ENCODE data around the gene DPP6.

DPP6 gene

GRCh38 chr7:154770361-154770760 lies 718.2 kb downstream of the DPP6 start:
- Histone ChIP-seq H3K9me3 (ENCODE audit: control insufficient read depth, insufficient read depth, low read depth, low read length) (peaks cover 7% of the 10 kb centered on the region; the same call in 1 of the 2 replicates), H3K4me1 (ENCODE audit: control insufficient read depth, insufficient read depth, low read length) (peaks cover 12% of the 10 kb centered on the region)

DNA sequence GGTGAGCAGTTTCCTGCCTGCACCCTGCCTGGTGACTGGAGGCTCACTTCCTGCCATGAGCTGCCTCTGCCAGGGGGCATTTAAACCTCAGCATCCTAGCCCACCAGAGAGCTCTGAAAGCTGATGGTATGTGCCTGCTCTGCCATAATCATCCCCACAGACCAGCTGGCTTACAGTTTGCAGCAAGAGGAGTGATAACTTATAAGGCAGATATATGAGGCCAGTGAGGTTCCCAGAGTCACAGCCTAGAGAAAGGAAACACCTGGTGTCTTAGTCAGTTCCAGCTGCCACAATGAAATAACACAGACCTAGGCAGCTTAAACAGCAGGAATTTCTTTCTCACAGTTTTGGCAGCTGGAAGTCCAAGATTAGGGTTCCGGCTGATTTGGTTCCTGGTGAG lies 718.8 kb downstream of the DPP6 start:
- Histone ChIP-seq H3K9me3 (ENCODE audit: control insufficient read depth, insufficient read depth, low read depth, low read length) (peaks cover 7% of the 10 kb centered on the region; the same call in 1 of the 2 replicates), H3K27ac (ENCODE audit: low read depth, low read length) (no peak overlapping the region), H3K4me1 (ENCODE audit: control insufficient read depth, insufficient read depth, low read length) (peaks cover 10% of the 10 kb centered on the region), H3K4me3 (ENCODE audit: low read depth, low read length) (no peak overlapping the region), H3K27me3 (ENCODE audit: control insufficient read depth, insufficient read depth, low read length) (no peaks in the 10 kb centered on the region), H3K36me3 (ENCODE audit: control insufficient read depth, insufficient read depth, low read length) (no peaks in the 10 kb centered on the region), H3K9ac (ENCODE audit: low read length) (no peak overlapping the region)

More at GRCh38 chr7:154770361-154770760, 718.2 kb downstream of the DPP6 start:
- no peaks in the 10 kb centered on the region for H3K36me3 ChIP-seq (ENCODE audit: control insufficient read depth, insufficient read depth, low read length)
- no peaks in the 10 kb centered on the region for H3K27me3 ChIP-seq (ENCODE audit: control insufficient read depth, insufficient read depth, low read length)
- H3K27ac ChIP-seq (ENCODE audit: low read depth, low read length), result no peak overlapping the region
- no peak overlapping the region for H3K9ac ChIP-seq (ENCODE audit: low read length)
- H3K4me3 ChIP-seq (ENCODE audit: low read depth, low read length), result no peak overlapping the region

- Histone ChIP-seq H3K4me1 (ENCODE audit: control insufficient read depth, insufficient read depth, low read length) (no peaks in the 10 kb centered on the region), H3K27ac (ENCODE audit: low read depth, low read length) (no peak overlapping the region), H3K4me3 (ENCODE audit: low read depth, low read length) (no peak overlapping the region), H3K36me3 (ENCODE audit: control insufficient read depth, insufficient read depth, low read length) (no peaks in the 10 kb centered on the region), H3K9me3 (ENCODE audit: control insufficient read depth, insufficient read depth, low read depth, low read length) (peaks cover 7% of the 10 kb centered on the region; the same call in 1 of the 2 replicates), H3K9ac (ENCODE audit: low read length) (no peak overlapping the region), H3K27me3 (ENCODE audit: control insufficient read depth, insufficient read depth, low read length) (no peaks in the 10 kb centered on the region)
Measured at GRCh38 chr7:154774303-154774969, 722.2 kb downstream of the DPP6 start.

DNA sequence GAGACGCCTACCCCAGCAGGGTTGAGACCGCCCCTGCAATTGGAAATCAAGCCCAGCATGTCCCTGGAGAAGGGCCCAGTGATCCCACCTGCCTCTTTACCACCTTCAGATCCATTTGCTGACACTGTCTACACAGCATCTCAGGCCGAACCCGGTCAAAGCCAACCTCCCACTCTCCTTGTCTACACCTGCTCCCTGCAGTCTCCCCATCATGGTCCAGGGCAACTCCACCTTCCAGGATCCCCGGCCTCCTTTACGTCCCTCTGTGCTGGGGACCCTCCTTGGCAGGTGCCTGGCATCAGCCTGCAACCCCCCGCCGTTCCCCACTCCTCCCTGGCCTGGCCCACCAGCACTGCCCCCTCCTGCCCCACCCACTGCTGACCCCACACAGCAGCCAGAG lies 723.5 kb downstream of the DPP6 start:
- Histone ChIP-seq H3K36me3 (ENCODE audit: control insufficient read depth, insufficient read depth, low read length) (no peaks in the 10 kb centered on the region), H3K4me3 (ENCODE audit: low read depth, low read length) (no peak overlapping the region), H3K4me1 (ENCODE audit: control insufficient read depth, insufficient read depth, low read length) (no peaks in the 10 kb centered on the region), H3K9me3 (ENCODE audit: control insufficient read depth, insufficient read depth, low read depth, low read length) (peaks cover 7% of the 10 kb centered on the region; the same call in 1 of the 2 replicates), H3K27me3 (ENCODE audit: control insufficient read depth, insufficient read depth, low read length) (no peaks in the 10 kb centered on the region), H3K27ac (ENCODE audit: low read depth, low read length) (no peak overlapping the region), H3K9ac (ENCODE audit: low read length) (no peak overlapping the region)

DNA sequence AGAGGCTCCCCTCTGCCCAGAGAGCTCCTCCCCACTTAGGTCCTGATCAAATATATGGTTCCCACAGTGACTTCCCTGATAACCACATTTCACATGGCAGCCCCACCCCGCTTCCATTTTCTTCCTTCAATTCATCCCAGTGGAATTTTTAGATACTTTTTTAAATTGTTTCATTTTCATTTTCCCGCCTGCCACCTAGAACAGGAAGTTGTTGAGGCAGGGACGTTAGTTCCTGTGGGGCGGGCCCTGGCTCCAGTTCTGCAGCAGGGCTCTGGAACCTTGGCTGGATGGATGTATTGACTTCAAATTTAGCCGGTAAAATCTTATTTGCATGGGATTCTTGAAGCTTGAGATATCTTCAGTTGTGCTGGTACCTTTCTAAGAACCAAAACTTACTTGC lies 724.2 kb downstream of the DPP6 start:
- Histone ChIP-seq H3K36me3 (ENCODE audit: control insufficient read depth, insufficient read depth, low read length) (no peaks in the 10 kb centered on the region), H3K4me3 (ENCODE audit: low read depth, low read length) (no peak overlapping the region), H3K27me3 (ENCODE audit: control insufficient read depth, insufficient read depth, low read length) (no peaks in the 10 kb centered on the region), H3K9ac (ENCODE audit: low read length) (no peak overlapping the region), H3K4me1 (ENCODE audit: control insufficient read depth, insufficient read depth, low read length) (no peaks in the 10 kb centered on the region), H3K9me3 (ENCODE audit: control insufficient read depth, insufficient read depth, low read depth, low read length) (peaks cover 2% of the 10 kb centered on the region; the same call in 1 of the 2 replicates), H3K27ac (ENCODE audit: low read depth, low read length) (no peak overlapping the region)

GRCh38 chr7:154777023-154777422 lies 724.8 kb downstream of the DPP6 start:
- H3K36me3 ChIP-seq (ENCODE audit: control insufficient read depth, insufficient read depth, low read length), result no peaks in the 10 kb centered on the region
- H3K4me3 ChIP-seq (ENCODE audit: low read depth, low read length), result no peak overlapping the region
- no peaks in the 10 kb centered on the region for H3K27me3 ChIP-seq (ENCODE audit: control insufficient read depth, insufficient read depth, low read length)
- H3K9me3 ChIP-seq (ENCODE audit: control insufficient read depth, insufficient read depth, low read depth, low read length), result no peaks in the 10 kb centered on the region; the same call in 1 of the 2 replicates
- H3K4me1 ChIP-seq (ENCODE audit: control insufficient read depth, insufficient read depth, low read length), result no peaks in the 10 kb centered on the region
- H3K9ac ChIP-seq (ENCODE audit: low read length), result no peak overlapping the region
- no peak overlapping the region for H3K27ac ChIP-seq (ENCODE audit: low read depth, low read length)

- no peak overlapping the region for H3K9ac ChIP-seq (ENCODE audit: low read length)
- H3K27ac ChIP-seq (ENCODE audit: low read depth, low read length), result no peak overlapping the region
- no peaks in the 10 kb centered on the region for H3K36me3 ChIP-seq (ENCODE audit: control insufficient read depth, insufficient read depth, low read length)
- no peak overlapping the region for H3K4me3 ChIP-seq (ENCODE audit: low read depth, low read length)
- H3K27me3 ChIP-seq (ENCODE audit: control insufficient read depth, insufficient read depth, low read length), result no peaks in the 10 kb centered on the region
- no peaks in the 10 kb centered on the region for H3K4me1 ChIP-seq (ENCODE audit: control insufficient read depth, insufficient read depth, low read length)
- no peaks in the 10 kb centered on the region; the same call in 1 of the 2 replicates for H3K9me3 ChIP-seq (ENCODE audit: control insufficient read depth, insufficient read depth, low read depth, low read length)
Measured at GRCh38 chr7:154777489-154777888, 725.3 kb downstream of the DPP6 start.

DNA sequence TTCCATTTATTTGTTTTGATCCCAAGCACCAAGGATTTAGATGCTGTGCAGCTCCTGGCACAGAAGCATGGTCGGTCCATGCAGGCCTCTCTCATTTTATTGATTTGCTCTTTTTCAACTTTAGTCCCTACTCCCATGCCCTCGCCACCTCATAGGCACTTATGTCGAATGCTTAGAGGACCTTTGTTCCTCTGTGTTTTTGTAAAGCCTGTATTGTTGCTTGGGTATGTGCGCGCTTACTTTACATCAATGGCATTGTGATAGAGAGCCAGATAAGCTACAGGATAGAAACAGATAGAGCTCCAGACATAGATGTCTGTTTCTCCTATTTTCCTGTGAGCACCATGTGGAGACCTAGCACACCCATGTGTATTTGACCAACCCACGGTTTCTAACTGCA lies 725.7 kb downstream of the DPP6 start:
- Histone ChIP-seq H3K4me3 (ENCODE audit: low read depth, low read length) (no peak overlapping the region), H3K9ac (ENCODE audit: low read length) (no peak overlapping the region), H3K4me1 (ENCODE audit: control insufficient read depth, insufficient read depth, low read length) (no peaks in the 10 kb centered on the region), H3K27me3 (ENCODE audit: control insufficient read depth, insufficient read depth, low read length) (no peaks in the 10 kb centered on the region), H3K27ac (ENCODE audit: low read depth, low read length) (no peak overlapping the region), H3K36me3 (ENCODE audit: control insufficient read depth, insufficient read depth, low read length) (no peaks in the 10 kb centered on the region), H3K9me3 (ENCODE audit: control insufficient read depth, insufficient read depth, low read depth, low read length) (no peaks in the 10 kb centered on the region; the same call in 1 of the 2 replicates)

GRCh38 chr7:154781369-154782303 lies 729.4 kb downstream of the DPP6 start:
- Histone ChIP-seq H3K27me3 (ENCODE audit: control insufficient read depth, insufficient read depth, low read length) (0 out of 2 replicates have a peak, but pooled peaks cover 3% of the 10 kb centered on the region), H3K4me3 (ENCODE audit: low read depth, low read length) (no peak overlapping the region), H3K4me1 (ENCODE audit: control insufficient read depth, insufficient read depth, low read length) (no peaks in the 10 kb centered on the region), H3K27ac (ENCODE audit: low read depth, low read length) (no peak overlapping the region), H3K9ac (ENCODE audit: low read length) (no peak overlapping the region), H3K36me3 (ENCODE audit: control insufficient read depth, insufficient read depth, low read length) (no peaks in the 10 kb centered on the region), H3K9me3 (ENCODE audit: control insufficient read depth, insufficient read depth, low read depth, low read length) (no peaks in the 10 kb centered on the region; the same call in 1 of the 2 replicates)

- Histone ChIP-seq H3K4me1 (ENCODE audit: control insufficient read depth, insufficient read depth, low read length) (no peaks in the 10 kb centered on the region), H3K4me3 (ENCODE audit: low read depth, low read length) (no peak overlapping the region), H3K27ac (ENCODE audit: low read depth, low read length) (no peak overlapping the region), H3K9me3 (ENCODE audit: control insufficient read depth, insufficient read depth, low read depth, low read length) (no peaks in the 10 kb centered on the region; the same call in 1 of the 2 replicates), H3K9ac (ENCODE audit: low read length) (no peak overlapping the region), H3K27me3 (ENCODE audit: control insufficient read depth, insufficient read depth, low read length) (0 out of 2 replicates have a peak, but pooled peaks cover 3% of the 10 kb centered on the region), H3K36me3 (ENCODE audit: control insufficient read depth, insufficient read depth, low read length) (no peaks in the 10 kb centered on the region)
Measured at GRCh38 chr7:154783281-154783909, 731.2 kb downstream of the DPP6 start.
